ENCODE results near the gene TNS1.
"Not testable (repeated sequence)": the region's sequence is repeated elsewhere in the genome, so short reads cannot be mapped to it uniquely, and the experiment has no call there.

Gene TNS1

GRCh38 chr2:218023636-218024035 lies 20.8 kb upstream of the TNS1 start:
- Histone ChIP-seq H3K27me3 (ENCODE audit: control insufficient read depth in 5 of 5, insufficient read depth in 4 of 5, low read length in 5 of 5) (no peaks in the 10 kb centered on the region), H3K27ac (ENCODE audit: low read depth, low read length) (no peak overlapping the region), H3K36me3 (ENCODE audit: control insufficient read depth in 5 of 5, insufficient read depth in 5 of 5, low read length in 5 of 5) (no peaks in the 10 kb centered on the region), H3K9me3 (ENCODE audit: control insufficient read depth in 5 of 5, low read length in 5 of 5) (no peaks in the 10 kb centered on the region), H3K4me3 (ENCODE audit: low read depth in 1 of 5, low read length in 5 of 5) (no peak overlapping the region), H3K4me1 (ENCODE audit: control insufficient read depth in 5 of 5, insufficient read depth in 5 of 5, low read length in 5 of 5) (peaks cover 0 to 71% (median 36%) of the 10 kb centered on the region in 5 donors), H3K9ac (ENCODE audit: low read length in 5 of 5) (peak overlapping the region in 1 of 5 donors; percentile 14)

GRCh38 chr2:218022851-218023530 lies 20.2 kb upstream of the TNS1 start:
- Histone ChIP-seq H3K27me3 (ENCODE audit: control insufficient read depth in 5 of 5, insufficient read depth in 4 of 5, low read length in 5 of 5) (no peaks in the 10 kb centered on the region), H3K27ac (ENCODE audit: low read depth, low read length) (no peak overlapping the region), H3K9ac (ENCODE audit: low read length in 5 of 5) (no peak overlapping the region), H3K4me1 (ENCODE audit: control insufficient read depth in 5 of 5, insufficient read depth in 5 of 5, low read length in 5 of 5) (peaks cover 0 to 76% (median 39%) of the 10 kb centered on the region in 5 donors), H3K36me3 (ENCODE audit: control insufficient read depth in 5 of 5, insufficient read depth in 5 of 5, low read length in 5 of 5) (no peaks in the 10 kb centered on the region), H3K9me3 (ENCODE audit: control insufficient read depth in 5 of 5, low read length in 5 of 5) (no peaks in the 10 kb centered on the region), H3K4me3 (ENCODE audit: low read depth in 1 of 5, low read length in 5 of 5) (no peak overlapping the region)

- Histone ChIP-seq H3K9ac (ENCODE audit: low read length in 5 of 5) (no peak overlapping the region), H3K27me3 (ENCODE audit: control insufficient read depth in 5 of 5, insufficient read depth in 4 of 5, low read length in 5 of 5) (no peaks in the 10 kb centered on the region), H3K27ac (ENCODE audit: low read depth, low read length) (no peak overlapping the region), H3K36me3 (ENCODE audit: control insufficient read depth in 5 of 5, insufficient read depth in 5 of 5, low read length in 5 of 5) (no peaks in the 10 kb centered on the region), H3K4me1 (ENCODE audit: control insufficient read depth in 5 of 5, insufficient read depth in 5 of 5, low read length in 5 of 5) (peaks cover 0 to 83% (median 46%) of the 10 kb centered on the region in 5 donors), H3K9me3 (ENCODE audit: control insufficient read depth in 5 of 5, low read length in 5 of 5) (no peaks in the 10 kb centered on the region), H3K4me3 (ENCODE audit: low read depth in 1 of 5, low read length in 5 of 5) (no peak overlapping the region)
Observed at GRCh38 chr2:218022131-218022850, 19.5 kb upstream of the TNS1 start.

- H3K27me3 ChIP-seq (ENCODE audit: control insufficient read depth in 5 of 5, insufficient read depth in 4 of 5, low read length in 5 of 5): no peaks in the 10 kb centered on the region
- H3K27ac ChIP-seq (ENCODE audit: low read depth, low read length): no peak overlapping the region
- H3K9me3 ChIP-seq (ENCODE audit: control insufficient read depth in 5 of 5, low read length in 5 of 5): no peaks in the 10 kb centered on the region
- H3K4me1 ChIP-seq (ENCODE audit: control insufficient read depth in 5 of 5, insufficient read depth in 5 of 5, low read length in 5 of 5): peaks cover 0 to 83% (median 53%) of the 10 kb centered on the region in 5 donors
- H3K36me3 ChIP-seq (ENCODE audit: control insufficient read depth in 5 of 5, insufficient read depth in 5 of 5, low read length in 5 of 5): no peaks in the 10 kb centered on the region
- no peak overlapping the region for H3K9ac ChIP-seq (ENCODE audit: low read length in 5 of 5)
- H3K4me3 ChIP-seq (ENCODE audit: low read depth in 1 of 5, low read length in 5 of 5): no peak overlapping the region
Observed at GRCh38 chr2:218021536-218022071, 18.8 kb upstream of the TNS1 start.

- H3K4me1 ChIP-seq (ENCODE audit: control insufficient read depth in 5 of 5, insufficient read depth in 5 of 5, low read length in 5 of 5): peaks cover 0 to 86% (median 55%) of the 10 kb centered on the region in 5 donors
- no peak overlapping the region for H3K27ac ChIP-seq (ENCODE audit: low read depth, low read length)
- no peaks in the 10 kb centered on the region for H3K27me3 ChIP-seq (ENCODE audit: control insufficient read depth in 5 of 5, insufficient read depth in 4 of 5, low read length in 5 of 5)
- H3K4me3 ChIP-seq (ENCODE audit: low read depth in 1 of 5, low read length in 5 of 5): no peak overlapping the region
- no peak overlapping the region for H3K9ac ChIP-seq (ENCODE audit: low read length in 5 of 5)
- H3K9me3 ChIP-seq (ENCODE audit: control insufficient read depth in 5 of 5, low read length in 5 of 5): no peaks in the 10 kb centered on the region
- H3K36me3 ChIP-seq (ENCODE audit: control insufficient read depth in 5 of 5, insufficient read depth in 5 of 5, low read length in 5 of 5): no peaks in the 10 kb centered on the region
Observed at GRCh38 chr2:218020966-218021535, 18.3 kb upstream of the TNS1 start.

- no peak overlapping the region for H3K27ac ChIP-seq (ENCODE audit: low read depth, low read length)
Observed at GRCh38 chr2:218020281-218020680, 17.5 kb upstream of the TNS1 start.

GRCh38 chr2:218019411-218020060 lies 16.7 kb upstream of the TNS1 start:
- Histone ChIP-seq H3K9me3 (ENCODE audit: control insufficient read depth in 5 of 5, low read length in 5 of 5) (no peaks in the 10 kb centered on the region), H3K9ac (ENCODE audit: low read length in 5 of 5) (no peak overlapping the region), H3K36me3 (ENCODE audit: control insufficient read depth in 5 of 5, insufficient read depth in 5 of 5, low read length in 5 of 5) (no peaks in the 10 kb centered on the region), H3K4me1 (ENCODE audit: control insufficient read depth in 5 of 5, insufficient read depth in 5 of 5, low read length in 5 of 5) (peaks cover 0 to 82% (median 59%) of the 10 kb centered on the region in 5 donors), H3K27ac (ENCODE audit: low read depth, low read length) (no peak overlapping the region), H3K27me3 (ENCODE audit: control insufficient read depth in 5 of 5, insufficient read depth in 4 of 5, low read length in 5 of 5) (no peaks in the 10 kb centered on the region), H3K4me3 (ENCODE audit: low read depth in 1 of 5, low read length in 5 of 5) (no peak overlapping the region)

More at GRCh38 chr2:218020281-218020680, 17.5 kb upstream of the TNS1 start:
- Histone ChIP-seq H3K9ac (ENCODE audit: low read length in 5 of 5) (no peak overlapping the region), H3K27me3 (ENCODE audit: control insufficient read depth in 5 of 5, insufficient read depth in 4 of 5, low read length in 5 of 5) (no peaks in the 10 kb centered on the region), H3K4me3 (ENCODE audit: low read depth in 1 of 5, low read length in 5 of 5) (no peak overlapping the region), H3K9me3 (ENCODE audit: control insufficient read depth in 5 of 5, low read length in 5 of 5) (no peaks in the 10 kb centered on the region), H3K4me1 (ENCODE audit: control insufficient read depth in 5 of 5, insufficient read depth in 5 of 5, low read length in 5 of 5) (peaks cover 0 to 80% (median 56%) of the 10 kb centered on the region in 5 donors), H3K36me3 (ENCODE audit: control insufficient read depth in 5 of 5, insufficient read depth in 5 of 5, low read length in 5 of 5) (no peaks in the 10 kb centered on the region)

- peaks cover 0 to 75% (median 52%) of the 10 kb centered on the region in 5 donors for H3K4me1 ChIP-seq (ENCODE audit: control insufficient read depth in 5 of 5, insufficient read depth in 5 of 5, low read length in 5 of 5)
- not testable (repeated sequence) for H3K9me3 ChIP-seq (ENCODE audit: control insufficient read depth in 5 of 5, low read length in 5 of 5); H3K27me3 ChIP-seq (ENCODE audit: control insufficient read depth in 5 of 5, insufficient read depth in 4 of 5, low read length in 5 of 5); H3K27ac ChIP-seq (ENCODE audit: low read depth, low read length); H3K9ac ChIP-seq (ENCODE audit: low read length in 5 of 5); H3K36me3 ChIP-seq (ENCODE audit: control insufficient read depth in 5 of 5, insufficient read depth in 5 of 5, low read length in 5 of 5); H3K4me3 ChIP-seq (ENCODE audit: low read depth in 1 of 5, low read length in 5 of 5)
Observed at GRCh38 chr2:218018842-218019125, 16.0 kb upstream of the TNS1 start.

GRCh38 chr2:218017211-218018053 lies 14.6 kb upstream of the TNS1 start:
- Histone ChIP-seq H3K4me1 (ENCODE audit: control insufficient read depth in 5 of 5, insufficient read depth in 5 of 5, low read length in 5 of 5) (peaks cover 0 to 70% (median 49%) of the 10 kb centered on the region in 5 donors), H3K27ac (ENCODE audit: low read depth, low read length) (peak overlapping the region; percentile 74)

More at GRCh38 chr2:218017211-218018053, 14.6 kb upstream of the TNS1 start:
- Histone ChIP-seq H3K4me3 (ENCODE audit: low read depth in 1 of 5, low read length in 5 of 5) (peak overlapping the region in 1 of 5 donors; percentile 9), H3K9ac (ENCODE audit: low read length in 5 of 5) (peak overlapping the region in 1 of 5 donors; percentile 52), H3K9me3 (ENCODE audit: control insufficient read depth in 5 of 5, low read length in 5 of 5) (no peaks in the 10 kb centered on the region), H3K36me3 (ENCODE audit: control insufficient read depth in 5 of 5, insufficient read depth in 5 of 5, low read length in 5 of 5) (no peaks in the 10 kb centered on the region), H3K27me3 (ENCODE audit: control insufficient read depth in 5 of 5, insufficient read depth in 4 of 5, low read length in 5 of 5) (no peaks in the 10 kb centered on the region)

Data from subcutaneous abdominal adipose tissue (tissue), 5 donors.